ENCODE results near the gene OSBPL7. TPM values are rescaled to one million over a fixed set of nuclear protein-coding genes. Genes with fewer than 3 reads are reported as not detected.

The OSBPL7 gene
- total and polyA plus RNA-seq, 2 of the 13 experiments (the other 11 are each of a cell fraction or from before 2014, with no cell fraction given): 4.7 to 6.6 TPM

- CTCF ChIA-PET (ENCODE audit: low intra/inter-chr PET ratio, low total read pairs): no interaction called here
Measured at GRCh38 chr17:47856830-47857229, 35.2 kb upstream of the OSBPL7 start.

DNA sequence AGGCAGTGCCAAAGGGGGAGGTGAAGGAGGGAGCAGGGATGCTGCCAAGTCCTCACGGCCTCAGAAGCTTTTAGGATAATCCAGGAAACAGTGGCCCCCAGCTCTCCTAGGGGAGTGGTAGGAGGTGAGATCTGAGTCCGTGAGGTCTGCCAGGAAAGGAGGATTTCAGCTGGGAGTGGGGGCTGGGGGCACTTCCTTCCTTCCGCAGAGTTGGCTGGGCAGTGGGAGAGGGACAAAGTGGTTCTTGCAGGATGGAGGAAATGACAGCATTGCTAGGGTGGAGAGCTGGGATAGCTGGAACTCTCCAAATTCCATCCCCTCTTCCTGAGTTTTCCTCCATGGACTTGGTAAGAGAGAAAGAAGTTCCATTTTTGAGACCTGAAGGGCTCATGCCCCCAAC lies 34.1 kb upstream of the OSBPL7 start:
- intact Hi-C loops (cut with micrococcal nuclease; ENCODE audit: unreplicated experiment) (no loop called here), in situ Hi-C loops (cut with HindIII; ENCODE audit: extremely low pct_ligation_motif_present, low pct_unique_long_range_greater_than_20kb) (no loop called here)
- ATAC-seq (no peak), DNase-seq (ENCODE audit: low spot score) (no peak), FAIRE-seq (no peak)
- CTCF ChIA-PET (ENCODE audit: low intra/inter-chr PET ratio, low total read pairs): no interaction called here
- Histone ChIP-seq H3K4me3 (replicated peaks in 1 of 3; ENCODE audit: insufficient read depth in 1 of 3, low read depth in 2 of 3, low read length in 3 of 3) (no peak overlapping the region), H4K20me1 (ENCODE audit: insufficient read depth, low read length) (no peaks in the 10 kb centered on the region), H3K9me3 (ENCODE audit: low read length) (no peaks in the 10 kb centered on the region), H3K9ac (ENCODE audit: insufficient read depth, low read depth, low read length) (no peak overlapping the region), H3K27me3 (ENCODE audit: control insufficient read depth in 1 of 2, insufficient read depth in 2 of 2, low read length in 2 of 2) (peaks cover 10 to 70% of the 10 kb centered on the region in 2 experiments; a peak in 4 of 5 replicates), H2AFZ (ENCODE audit: low read length) (no peak overlapping the region), H3K4me1 (ENCODE audit: insufficient read depth, low read length) (peaks cover 4% of the 10 kb centered on the region; the same call in 1 of the 2 replicates), H3K79me2 (ENCODE audit: insufficient read depth, low read length) (no peaks in the 10 kb centered on the region), H3K36me3 (replicated peaks in 1 of 2; ENCODE audit: control insufficient read depth in 1 of 2, insufficient read depth in 2 of 2, low read length in 2 of 2) (no peaks in the 10 kb centered on the region), H3K4me2 (ENCODE audit: low read depth, low read length) (no peak overlapping the region), H3K27ac (ENCODE audit: extremely low read length, insufficient read depth, low read length) (no peak overlapping the region)
- POLR2A ChIA-PET: interaction anchor here (2.1 kb wide), 1 partner anchor 40 kb away, joined by 8 read pairs; the partner anchor contains the start of gene SP2
- no peak for TF ChIP-seq ZNF660 (CRISPR knock-in tag; IDR thresholded peaks at IDR 0.05; ENCODE audit: borderline replicate concordance, low read depth)
- no TSS peak for BruUV-seq (replicated peaks)
- WGBS (ENCODE audit: low lambda C conversion rate): 18% methylated on average over 3 of the region's 3 CpGs

More at GRCh38 chr17:47856830-47857229, 35.2 kb upstream of the OSBPL7 start:
- Histone ChIP-seq H3K27ac (ENCODE audit: extremely low read length, insufficient read depth, low read length) (no peak overlapping the region), H3K9ac (ENCODE audit: insufficient read depth, low read depth, low read length) (no peak overlapping the region), H3K4me3 (replicated peaks in 1 of 3; ENCODE audit: insufficient read depth in 1 of 3, low read depth in 2 of 3, low read length in 3 of 3) (no peak overlapping the region), H3K36me3 (replicated peaks in 1 of 2; ENCODE audit: control insufficient read depth in 1 of 2, insufficient read depth in 2 of 2, low read length in 2 of 2) (no peaks in the 10 kb centered on the region), H4K20me1 (ENCODE audit: insufficient read depth, low read length) (no peaks in the 10 kb centered on the region), H2AFZ (ENCODE audit: low read length) (no peak overlapping the region), H3K79me2 (ENCODE audit: insufficient read depth, low read length) (no peaks in the 10 kb centered on the region), H3K27me3 (ENCODE audit: control insufficient read depth in 1 of 2, insufficient read depth in 2 of 2, low read length in 2 of 2) (peaks cover 10 to 65% of the 10 kb centered on the region in 2 experiments; a peak in 4 of 5 replicates), H3K4me1 (ENCODE audit: insufficient read depth, low read length) (peaks cover 1% of the 10 kb centered on the region; the same call in 1 of the 2 replicates), H3K9me3 (ENCODE audit: low read length) (no peaks in the 10 kb centered on the region), H3K4me2 (ENCODE audit: low read depth, low read length) (no peak overlapping the region)
- ATAC-seq (no peak), FAIRE-seq (no peak), DNase-seq (ENCODE audit: low spot score) (no peak)
- intact Hi-C loops (cut with micrococcal nuclease; ENCODE audit: unreplicated experiment) (no loop called here), in situ Hi-C loops (cut with HindIII; ENCODE audit: extremely low pct_ligation_motif_present, low pct_unique_long_range_greater_than_20kb) (no loop called here)
- POLR2A ChIA-PET: interaction anchor here (2.1 kb wide), 1 partner anchor 39 kb away, joined by 8 read pairs; the partner anchor contains the start of gene SP2
- no TSS peak for BruUV-seq (replicated peaks)
- no peak for TF ChIP-seq ETV6 (CRISPR knock-in tag; conservative IDR thresholded peaks at IDR 0.05)
- peak; percentile 76 for TF ChIP-seq ZNF629 (CRISPR knock-in tag; conservative IDR thresholded peaks at IDR 0.05)

Data from HepG2 (cell line).